ENCODE measurements around the gene NPY.

The NPY gene

GRCh38 chr7:24283554-24283896, 465 bp upstream of the NPY start:
- H3K9me3 ChIP-seq, result no peaks in the 10 kb centered on the region
- no peaks in the 10 kb centered on the region for H3K4me1 ChIP-seq (ENCODE audit: control insufficient read depth in 1 of 2, insufficient read depth in 1 of 2, low read depth in 1 of 2, low read length in 1 of 2)
- no peak overlapping the region for H3K27ac ChIP-seq
- TF ChIP-seq CTCF (IDR thresholded peaks at IDR 0.05), result no peak
- no peaks in the 10 kb centered on the region for H3K36me3 ChIP-seq
- peaks cover 87% of the 10 kb centered on the region for H3K27me3 ChIP-seq
- H3K4me3 ChIP-seq (ENCODE audit: low read depth in 1 of 2, low read length in 1 of 2), result no peak overlapping the region

GRCh38 chr7:24284699-24285506, 913 bp downstream of the NPY start:
- no peaks in the 10 kb centered on the region for H3K9me3 ChIP-seq
- no peak overlapping the region for H3K27ac ChIP-seq
- no peak for TF ChIP-seq CTCF (IDR thresholded peaks at IDR 0.05)
- H3K4me3 ChIP-seq (ENCODE audit: low read depth in 1 of 2, low read length in 1 of 2), result no peak overlapping the region
- H3K27me3 ChIP-seq, result peaks cover 100% of the 10 kb centered on the region
- no peaks in the 10 kb centered on the region for H3K4me1 ChIP-seq (ENCODE audit: control insufficient read depth in 1 of 2, insufficient read depth in 1 of 2, low read depth in 1 of 2, low read length in 1 of 2)
- H3K36me3 ChIP-seq, result no peaks in the 10 kb centered on the region

GRCh38 chr7:24290004-24290641, 6.1 kb downstream of the NPY start:
- no peak for TF ChIP-seq CTCF (IDR thresholded peaks at IDR 0.05)
- Histone ChIP-seq H3K36me3 (no peaks in the 10 kb centered on the region), H3K27me3 (peaks cover 54% of the 10 kb centered on the region), H3K4me3 (ENCODE audit: low read depth in 1 of 2, low read length in 1 of 2) (no peak overlapping the region), H3K27ac (no peak overlapping the region), H3K4me1 (ENCODE audit: control insufficient read depth in 1 of 2, insufficient read depth in 1 of 2, low read depth in 1 of 2, low read length in 1 of 2) (no peaks in the 10 kb centered on the region), H3K9me3 (no peaks in the 10 kb centered on the region)

GRCh38 chr7:24291271-24291670, 7.3 kb downstream of the NPY start:
- TF ChIP-seq CTCF (IDR thresholded peaks at IDR 0.05), result no peak
- Histone ChIP-seq H3K9me3 (no peaks in the 10 kb centered on the region), H3K4me1 (ENCODE audit: control insufficient read depth in 1 of 2, insufficient read depth in 1 of 2, low read depth in 1 of 2, low read length in 1 of 2) (no peaks in the 10 kb centered on the region), H3K27ac (no peak overlapping the region), H3K36me3 (no peaks in the 10 kb centered on the region), H3K27me3 (peaks cover 42% of the 10 kb centered on the region), H3K4me3 (ENCODE audit: low read depth in 1 of 2, low read length in 1 of 2) (no peak overlapping the region)

GRCh38 chr7:24297362-24297761, 13.4 kb downstream of the NPY start:
- Histone ChIP-seq H3K27ac (no peak overlapping the region), H3K4me1 (ENCODE audit: control insufficient read depth in 1 of 2, insufficient read depth in 1 of 2, low read depth in 1 of 2, low read length in 1 of 2) (no peaks in the 10 kb centered on the region), H3K36me3 (no peaks in the 10 kb centered on the region), H3K9me3 (no peaks in the 10 kb centered on the region), H3K27me3 (no peaks in the 10 kb centered on the region), H3K4me3 (ENCODE audit: low read depth in 1 of 2, low read length in 1 of 2) (no peak overlapping the region)
- TF ChIP-seq CTCF (IDR thresholded peaks at IDR 0.05), result no peak
